HG02610 (cell line): ENCODE results near the gene CNKSR3.
"Not testable (repeated sequence)": the region's sequence is repeated elsewhere in the genome, so short reads cannot be mapped to it uniquely, and the experiment has no call there.

Source experiments
- ATAC-seq: cut with Tn5 transposase; IDR thresholded peaks from one replicate; pipeline ENCODE4 v1.9.1; 2021; ENCODE audit warnings: mild to moderate bottlenecking, moderate library complexity; ENCODE audit not compliant: unreplicated experiment

Gene CNKSR3

DNA sequence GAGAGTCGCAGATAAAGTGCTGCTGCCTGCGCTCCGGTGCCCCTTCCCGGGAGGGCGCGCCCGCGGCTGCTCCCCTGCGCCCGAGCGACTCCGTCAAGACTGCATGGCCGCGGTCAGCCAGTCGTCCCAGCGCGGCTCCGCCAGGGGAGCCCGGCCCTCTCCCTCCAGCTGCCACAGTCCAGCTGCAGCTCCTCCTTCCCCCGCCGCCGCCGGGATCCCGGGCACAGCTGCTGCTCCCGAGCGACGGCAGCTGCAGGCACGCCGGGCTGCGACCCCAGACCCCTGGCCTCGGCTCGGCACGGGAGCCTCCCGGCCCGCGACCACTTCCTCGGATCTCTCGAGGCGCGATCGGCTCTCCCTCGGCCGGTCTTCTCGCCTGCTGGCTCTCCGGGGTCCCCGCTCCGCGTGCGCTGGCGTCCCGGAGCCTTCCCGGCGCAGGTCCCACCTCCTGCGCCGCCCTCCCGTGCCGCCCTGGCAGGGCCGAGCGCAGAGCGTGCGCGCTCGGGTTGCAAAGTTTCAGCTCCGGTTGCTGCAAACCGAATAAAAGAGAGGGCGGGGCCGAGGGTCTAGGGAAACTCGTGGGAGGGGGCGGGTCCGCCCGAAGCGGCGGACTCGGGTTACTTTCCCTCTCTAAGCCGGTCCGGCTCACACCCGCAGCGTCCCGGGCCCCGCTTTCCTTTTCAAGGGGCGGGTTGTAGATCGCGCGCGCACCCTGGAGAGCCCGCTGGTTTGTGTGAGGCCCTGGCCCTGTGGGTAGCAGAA, at the start of gene CNKSR3:
Gene CNKSR3, minus strand, starts transcription at position 542 of the 762 bp plus-strand sequence. CDS start 571 bp downstream, outside the sequence.
- peak; percentile 81 for ATAC-seq

DNA sequence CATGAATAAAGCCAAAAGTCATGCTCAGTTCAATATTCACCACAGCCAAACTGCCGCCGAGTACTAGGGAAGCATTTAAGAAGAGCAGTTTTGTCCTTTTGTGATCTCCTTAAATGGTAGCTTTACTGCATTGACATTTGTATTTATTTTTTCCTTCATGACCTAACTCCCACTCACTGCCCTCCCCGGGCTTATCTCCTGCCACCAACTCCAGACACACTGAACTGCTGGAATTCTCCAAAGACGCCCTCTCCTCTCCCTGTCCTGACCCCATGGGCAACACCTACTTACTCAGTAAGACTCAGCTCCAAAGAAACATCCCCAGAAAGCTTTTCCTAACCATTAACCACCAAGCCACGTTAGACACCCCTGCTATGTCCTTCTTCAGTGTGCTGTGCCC, 48.5 kb upstream of the CNKSR3 start:
- ATAC-seq, result no peak

DNA sequence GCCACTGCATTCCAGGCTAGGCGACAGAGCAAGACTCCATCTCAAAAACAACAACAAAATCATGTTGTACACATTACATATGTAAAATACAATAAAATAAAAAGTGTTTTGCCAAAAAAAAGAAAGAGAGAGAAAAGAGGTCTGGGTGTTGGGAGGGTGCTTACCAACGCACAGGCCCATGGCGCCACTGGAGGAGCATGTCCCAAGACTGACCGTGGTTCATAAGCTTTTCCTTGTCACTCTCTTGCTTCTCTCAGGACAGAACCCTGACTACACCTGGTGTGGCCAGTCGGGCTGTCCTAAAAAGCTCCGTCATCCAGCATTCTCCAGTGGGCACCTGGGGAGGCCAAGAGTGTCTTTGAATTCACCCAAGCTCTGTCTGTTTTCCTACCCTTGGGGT, 48.0 kb upstream of the CNKSR3 start:
- ATAC-seq, result no peak

DNA sequence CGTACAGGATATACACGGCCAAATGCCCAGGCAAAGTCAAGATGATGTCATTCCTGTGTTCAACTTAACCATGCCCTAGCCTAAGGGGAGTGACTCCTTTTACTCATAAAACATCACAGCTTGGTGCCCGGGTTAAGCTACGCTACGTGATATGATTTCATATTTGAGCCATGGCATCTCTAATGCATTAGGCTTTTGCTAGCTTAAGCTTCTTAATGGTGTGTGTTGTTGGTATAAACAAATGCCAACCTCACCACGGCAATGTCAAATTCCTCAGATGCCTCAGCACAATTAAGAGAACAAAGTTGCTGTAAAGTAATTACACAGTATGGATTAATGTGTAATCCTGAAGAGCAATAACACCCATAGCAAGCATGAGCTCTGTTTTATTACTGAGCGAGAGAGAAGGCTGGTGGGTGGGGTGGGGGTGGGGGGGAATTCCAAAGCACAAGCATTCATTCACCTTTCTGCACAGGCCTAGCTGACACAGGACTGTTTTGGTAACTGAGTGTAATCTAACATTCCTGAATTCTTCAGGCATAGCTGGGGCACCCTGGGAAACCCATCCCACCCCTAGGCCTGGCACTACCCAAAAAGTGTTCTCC, 44.7 kb upstream of the CNKSR3 start:
- no peak for ATAC-seq

DNA sequence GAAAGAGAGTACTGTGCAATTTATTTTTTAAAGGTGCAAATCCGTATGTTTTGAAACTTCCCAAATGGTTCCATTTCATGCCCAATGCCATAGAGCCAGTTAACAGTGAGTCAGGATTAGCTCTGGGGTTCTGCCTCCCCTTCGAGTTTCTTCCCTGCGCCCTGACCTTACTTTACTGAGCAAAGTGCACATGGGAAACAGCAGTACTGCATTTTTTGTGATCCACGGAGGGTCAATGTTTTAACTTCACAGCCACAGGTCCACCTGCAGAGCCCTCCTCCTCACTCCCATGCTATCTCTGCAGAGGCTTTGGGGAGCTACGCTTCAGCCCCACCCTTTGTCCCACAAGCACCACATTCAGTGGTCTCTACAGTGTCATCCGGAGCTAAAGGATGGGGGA, 44.0 kb upstream of the CNKSR3 start:
- no peak for ATAC-seq

DNA sequence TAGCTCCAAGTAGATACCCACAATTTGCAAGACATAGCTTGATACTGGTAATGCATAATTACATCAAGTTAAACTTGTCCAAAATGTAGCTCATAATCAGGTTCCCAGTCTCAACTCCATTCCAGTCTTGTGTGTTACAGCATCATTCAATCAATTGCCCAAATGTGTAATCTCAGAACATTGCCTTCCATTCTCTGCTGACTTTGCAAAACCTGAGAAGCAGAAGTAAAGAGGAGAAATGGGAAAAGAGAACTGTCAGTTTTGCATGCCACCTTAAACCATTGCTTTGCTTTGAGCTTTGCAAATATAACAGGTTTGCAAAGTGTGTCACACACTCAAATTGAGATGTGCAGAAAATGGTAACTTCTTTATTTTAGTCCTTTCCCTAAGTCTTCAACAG, 40.3 kb upstream of the CNKSR3 start:
- no peak for ATAC-seq

DNA sequence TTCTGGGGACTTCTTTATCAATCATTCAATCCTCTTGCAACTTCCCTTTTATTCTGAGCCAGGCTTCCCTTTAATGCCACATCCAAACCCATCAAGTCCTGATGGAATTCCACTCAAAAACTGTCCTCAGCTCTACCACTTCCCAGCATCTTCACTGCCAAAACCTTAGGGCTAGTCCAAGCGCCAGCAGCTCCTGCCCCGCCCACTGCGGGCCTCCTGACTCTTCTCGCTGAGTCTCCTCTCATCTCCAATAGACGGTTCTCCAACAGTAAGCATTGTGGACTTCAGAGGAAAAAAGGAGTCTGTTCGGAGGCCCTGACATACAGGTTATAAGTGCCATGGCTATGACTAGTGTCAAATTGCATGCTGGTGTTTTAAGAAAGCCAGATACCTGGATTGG, 38.7 kb upstream of the CNKSR3 start:
- no peak for ATAC-seq

DNA sequence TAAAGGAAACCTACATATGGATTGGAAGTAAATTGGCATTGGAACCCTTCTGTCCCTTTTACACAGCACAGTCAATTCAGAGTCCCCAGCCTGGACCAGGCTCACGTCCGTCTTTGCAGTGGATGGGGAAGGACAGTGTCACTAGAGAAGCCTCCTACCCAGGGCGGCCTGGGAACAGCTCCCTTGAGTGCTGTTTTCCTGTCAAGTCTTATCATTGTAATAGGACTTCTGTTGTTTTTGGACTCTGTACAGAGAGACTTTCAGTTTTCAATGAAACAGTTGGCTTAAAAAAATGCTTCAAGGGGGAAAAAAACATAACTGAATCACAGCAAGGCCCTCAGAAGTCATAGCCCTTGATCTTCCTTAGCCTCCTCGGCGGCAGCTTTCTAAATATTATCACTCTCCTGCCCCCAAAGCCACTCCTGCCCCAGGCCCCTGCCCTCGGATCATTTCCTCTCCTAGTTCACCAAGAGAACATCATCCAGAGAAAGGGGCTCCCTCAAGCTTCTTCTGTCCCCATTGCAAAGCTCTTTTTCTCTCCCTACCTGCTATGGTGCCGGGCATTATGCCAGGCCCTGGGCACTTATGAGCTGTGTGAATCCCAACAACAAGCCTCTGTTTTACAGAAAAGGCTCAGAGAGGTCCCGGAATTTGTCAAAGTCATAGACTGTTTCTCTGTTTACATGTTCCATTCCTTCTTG, 37.8 kb upstream of the CNKSR3 start:
- no peak for ATAC-seq

DNA sequence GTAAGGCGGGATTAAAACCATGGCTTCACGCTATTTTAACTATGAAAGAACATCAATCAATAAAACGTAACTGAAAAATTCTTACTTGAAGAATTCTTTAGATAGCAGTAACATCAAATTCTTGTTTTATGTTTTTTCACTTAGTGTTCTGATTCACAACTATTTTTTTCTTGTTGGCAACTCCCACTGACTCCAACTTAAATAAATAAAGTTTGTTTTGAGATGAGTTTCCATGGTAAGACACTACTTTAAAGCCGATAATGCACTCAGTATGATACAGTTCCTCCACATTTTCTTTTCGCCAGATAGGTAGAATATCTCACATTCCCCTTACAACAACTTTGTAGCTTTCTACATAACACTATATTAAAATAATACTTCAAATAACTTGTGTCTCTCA, 33.1 kb upstream of the CNKSR3 start:
- ATAC-seq, result no peak

DNA sequence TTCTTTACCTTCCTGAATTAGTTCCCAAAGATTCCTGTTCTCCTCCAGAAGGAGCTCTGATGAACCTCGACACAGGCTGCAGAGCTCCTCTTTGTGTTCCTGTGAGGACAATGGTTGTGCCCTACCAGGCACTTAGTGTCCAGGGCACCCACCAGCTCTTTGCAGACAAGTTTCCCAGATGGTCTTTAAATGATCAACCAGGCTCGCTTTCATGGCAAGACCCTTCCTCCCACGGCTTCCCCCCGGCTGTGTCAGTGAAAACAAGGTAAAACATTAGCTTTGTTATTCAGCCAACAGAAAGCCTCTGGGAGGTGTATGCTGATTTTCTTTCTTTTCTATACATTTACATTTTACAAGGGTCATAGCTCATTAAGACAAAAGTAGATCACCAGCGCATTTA, 32.3 kb upstream of the CNKSR3 start:
- ATAC-seq, result no peak

DNA sequence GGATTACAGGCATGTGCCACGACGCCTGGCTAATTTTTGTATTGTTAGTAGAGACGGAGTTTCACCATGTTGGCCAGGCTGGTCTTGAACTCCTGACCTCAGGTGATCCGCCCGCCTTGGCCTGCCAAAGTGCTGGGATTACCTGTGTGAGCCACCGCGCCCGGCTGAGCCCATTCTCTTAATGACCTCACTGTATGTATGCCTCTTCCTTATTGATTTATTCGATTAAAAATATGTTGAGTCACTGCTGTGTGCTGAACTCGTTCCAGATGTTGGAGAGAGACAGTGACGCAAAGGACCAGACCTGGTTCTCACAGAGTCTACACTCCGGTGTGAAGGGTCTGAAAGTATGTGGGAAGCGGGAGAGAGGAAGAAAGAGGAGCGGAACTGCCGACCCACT, 31.4 kb upstream of the CNKSR3 start:
- ATAC-seq, result not testable (repeated sequence)

DNA sequence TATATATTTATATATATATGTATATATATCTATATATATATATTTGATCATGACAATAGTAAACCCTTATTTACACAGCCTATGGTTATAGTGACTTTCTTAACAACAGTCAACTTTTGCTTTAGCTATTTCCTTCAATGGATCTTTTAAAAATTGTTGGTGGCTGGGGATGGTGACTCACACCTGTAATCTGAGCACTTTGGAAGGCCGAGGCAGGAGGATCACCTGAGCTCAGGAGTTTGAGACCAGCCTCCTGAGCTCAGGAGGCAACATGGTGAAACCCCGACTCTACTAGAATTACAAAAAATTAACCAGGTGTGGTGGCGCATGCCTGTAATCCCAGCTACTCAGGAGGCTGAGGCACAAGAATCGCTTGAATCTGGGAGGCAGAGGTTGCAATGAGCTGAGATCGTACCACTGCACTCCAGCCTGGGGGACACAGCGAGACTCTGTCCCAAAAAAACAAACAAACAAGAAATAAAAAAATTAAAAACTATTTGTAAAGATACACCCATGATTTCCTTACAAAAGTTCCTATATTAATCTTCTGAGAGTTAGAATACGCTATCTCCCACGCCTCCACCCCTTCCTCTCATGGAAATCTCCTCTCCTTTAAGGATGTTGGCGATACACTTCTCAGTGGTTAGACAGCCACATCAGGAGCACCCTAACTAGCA, 29.2 kb upstream of the CNKSR3 start:
- ATAC-seq, result no peak

DNA sequence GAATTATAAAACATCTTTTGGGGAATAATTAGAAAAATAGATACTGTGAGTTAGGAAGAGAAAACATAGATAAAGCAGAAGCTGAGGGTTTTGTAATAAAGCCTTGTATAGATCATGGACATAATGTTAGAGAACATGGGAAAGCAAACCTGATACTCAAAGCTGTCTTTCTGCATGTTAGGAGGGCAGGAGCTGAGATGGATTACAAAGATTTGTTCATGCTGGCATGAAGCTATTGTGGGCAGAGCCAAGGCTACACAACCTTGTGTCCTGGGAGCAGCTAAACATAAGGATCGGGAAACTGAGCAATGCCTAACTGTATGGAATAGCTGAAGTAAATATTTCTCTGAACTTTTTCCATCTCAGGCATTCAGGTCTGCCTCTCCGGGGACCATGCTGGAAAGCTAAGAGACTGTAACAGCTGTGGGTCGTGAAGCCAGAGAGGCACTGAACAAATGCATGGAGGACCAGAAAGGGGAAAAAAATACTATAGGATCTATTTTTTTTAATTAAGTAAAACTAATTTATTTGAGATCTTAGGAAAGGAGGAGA, 28.2 kb upstream of the CNKSR3 start:
- no peak for ATAC-seq

DNA sequence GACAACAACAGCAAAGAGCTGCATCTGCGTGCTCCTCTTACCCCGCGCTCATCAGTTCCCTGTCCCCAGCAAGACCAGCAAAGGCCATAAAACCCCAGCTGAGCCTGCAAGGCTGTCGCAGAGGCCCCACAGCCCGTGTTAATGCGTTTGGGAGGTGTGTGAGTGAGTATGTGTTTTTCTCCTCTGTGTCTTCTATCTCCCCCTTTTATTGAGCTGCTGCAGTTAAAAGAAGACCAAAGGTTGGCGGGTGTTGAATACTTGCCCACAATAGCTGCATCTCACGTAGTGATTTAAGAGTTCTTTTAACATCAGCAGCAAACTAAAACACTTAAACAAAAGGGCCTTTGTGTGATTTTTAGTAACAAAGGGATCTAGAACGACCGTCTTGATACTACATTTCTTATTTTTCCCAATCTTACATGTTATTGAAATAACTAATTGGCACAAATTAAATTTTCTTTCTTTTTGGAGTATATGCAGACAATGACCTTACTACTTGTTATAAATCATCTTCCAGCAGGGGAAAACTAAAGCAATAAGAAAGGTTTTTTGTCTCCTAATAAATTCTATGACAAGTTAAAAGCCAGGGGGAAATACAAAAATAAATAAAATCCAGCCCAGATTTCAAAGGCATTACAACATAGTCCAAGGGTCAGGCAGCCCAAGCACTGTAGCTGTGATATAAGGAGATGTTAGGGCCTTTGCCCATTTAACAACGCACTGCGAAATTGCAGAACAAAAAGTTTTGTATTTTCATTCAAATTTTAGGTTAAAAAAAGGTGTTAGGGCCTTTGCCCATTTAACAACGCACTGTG, 27.2 kb upstream of the CNKSR3 start:
- no peak for ATAC-seq

DNA sequence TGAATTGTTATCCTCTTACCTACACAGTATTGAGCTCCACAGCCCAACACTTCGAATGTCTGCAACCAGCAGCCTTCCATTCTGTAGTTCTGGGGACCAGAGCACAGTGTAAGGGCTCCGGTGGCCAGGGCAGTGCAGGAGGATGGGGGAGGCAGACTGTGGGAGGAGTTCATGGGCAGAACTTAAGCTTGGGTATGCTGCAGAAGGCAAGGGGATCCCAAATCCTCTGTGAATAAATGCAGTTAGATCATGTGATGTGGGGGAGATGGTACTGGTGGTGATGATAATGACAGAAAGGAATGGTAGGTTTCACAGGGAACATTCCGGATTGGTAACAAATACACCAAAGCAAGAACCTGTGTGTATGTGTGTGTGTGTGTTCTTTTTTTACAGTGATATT, 26.5 kb upstream of the CNKSR3 start:
- no peak for ATAC-seq

DNA sequence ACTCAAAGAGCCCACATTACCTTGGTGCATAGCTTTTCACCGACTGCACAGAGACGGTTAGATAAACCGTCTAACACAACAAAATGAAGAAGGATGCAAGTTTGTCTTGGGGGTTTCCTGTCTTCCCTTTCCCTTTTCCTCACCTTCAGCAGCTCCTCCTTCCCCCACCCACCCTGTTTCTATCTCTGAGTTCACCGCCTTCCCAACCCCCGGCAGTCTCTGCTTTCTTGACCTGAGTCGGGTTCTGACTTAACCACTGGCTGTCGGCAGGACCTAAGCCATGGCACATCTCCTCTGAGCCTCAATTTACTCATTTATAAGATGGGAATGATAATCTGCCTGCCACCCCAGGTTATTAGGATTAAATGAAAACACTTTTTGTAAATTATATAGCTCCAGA, 25.8 kb upstream of the CNKSR3 start:
- ATAC-seq, result no peak

DNA sequence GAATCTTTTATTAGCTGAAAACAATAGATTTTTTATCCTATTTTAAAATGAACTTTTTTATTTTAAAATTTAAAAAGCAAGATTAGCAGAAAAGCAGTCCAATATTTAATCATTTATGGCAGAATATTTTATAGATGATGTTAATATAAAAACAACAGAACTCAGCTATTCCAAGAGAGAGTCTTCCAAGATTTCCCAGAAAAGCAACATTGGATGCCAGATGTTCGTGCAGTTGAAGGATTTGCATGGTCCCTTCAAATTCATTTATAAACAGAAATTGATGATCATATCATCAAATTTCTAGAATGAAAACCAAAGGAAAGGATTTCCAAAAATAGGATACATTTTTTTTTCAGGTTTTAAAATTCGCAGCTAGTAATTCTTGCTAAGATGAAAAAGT, 25.4 kb upstream of the CNKSR3 start:
- no peak for ATAC-seq

DNA sequence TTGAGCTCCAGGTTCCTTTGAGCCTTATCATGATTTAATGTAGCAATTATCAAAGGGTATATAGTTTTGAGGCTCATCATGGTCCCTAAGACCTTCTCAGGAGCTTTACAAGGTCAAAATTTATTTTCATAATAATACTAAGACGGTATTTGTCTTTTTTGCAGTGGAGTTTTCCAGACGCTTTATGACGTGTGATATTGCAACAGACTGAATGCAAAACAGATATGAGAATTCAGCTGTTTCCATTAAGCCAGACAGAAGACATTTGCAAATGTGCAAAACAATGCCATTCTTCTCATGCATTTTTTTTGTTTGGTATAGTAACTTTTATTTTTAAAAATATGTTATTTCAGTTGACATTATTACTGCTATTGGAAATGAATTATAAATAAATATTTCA, 24.7 kb upstream of the CNKSR3 start:
- no peak for ATAC-seq

DNA sequence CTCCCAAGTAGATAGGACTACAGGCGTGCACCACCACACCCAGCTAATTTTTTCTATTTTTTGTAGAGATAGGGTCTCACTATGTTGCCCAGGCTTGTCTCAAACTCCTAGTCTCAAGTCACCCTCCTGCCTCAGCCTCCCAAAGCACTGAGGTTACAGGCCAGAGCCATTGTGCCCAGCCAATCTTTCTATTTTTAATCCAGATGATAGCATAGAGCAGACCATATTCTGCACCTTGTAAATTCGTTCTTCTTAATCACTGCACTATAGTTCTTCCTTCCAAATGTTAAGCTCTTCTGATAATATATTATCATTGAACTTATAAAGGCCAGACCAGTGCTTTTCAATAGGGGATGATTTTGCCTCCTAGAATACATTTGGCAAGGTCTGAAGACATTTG, 24.0 kb upstream of the CNKSR3 start:
- no peak for ATAC-seq

DNA sequence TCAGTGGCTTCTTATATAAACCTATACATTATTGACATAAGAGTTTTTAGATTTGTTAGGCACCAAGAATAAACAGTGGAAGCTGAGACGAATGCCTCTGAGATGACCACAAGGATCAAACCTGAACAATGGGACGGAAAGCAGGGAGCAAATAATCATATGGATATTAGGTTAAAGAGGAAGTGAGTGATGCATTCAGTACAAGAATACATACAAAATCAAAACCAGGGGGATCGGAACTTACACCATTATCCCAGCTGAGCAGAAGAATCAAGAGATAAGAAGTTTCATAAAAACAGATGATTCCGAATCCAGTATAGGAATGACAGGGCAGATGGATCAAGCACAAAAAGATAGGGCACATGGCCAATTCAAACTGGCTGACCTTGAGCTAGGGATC, 21.9 kb upstream of the CNKSR3 start:
- no peak for ATAC-seq

DNA sequence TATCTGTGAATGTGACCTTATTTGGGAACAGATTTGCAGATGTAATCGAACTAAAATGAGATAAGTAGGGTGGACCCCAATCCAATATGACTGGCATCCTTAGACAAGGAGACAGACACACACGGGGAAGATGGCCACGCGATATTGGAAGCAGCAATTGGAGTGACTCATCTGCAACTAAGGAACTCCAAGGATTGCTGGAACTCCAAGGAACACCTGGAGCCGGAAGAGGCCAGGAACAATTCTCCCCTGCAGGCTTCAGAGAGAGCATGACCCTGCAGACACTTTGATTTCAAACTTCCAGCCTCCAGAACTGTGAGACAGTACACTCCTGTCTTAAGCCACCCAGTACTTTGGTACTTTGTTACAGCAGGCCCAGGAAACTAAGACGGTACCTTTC, 19.5 kb upstream of the CNKSR3 start:
- no peak for ATAC-seq
